Measurements from ENCODE around the gene BRD8.

The BRD8 gene

DNA sequence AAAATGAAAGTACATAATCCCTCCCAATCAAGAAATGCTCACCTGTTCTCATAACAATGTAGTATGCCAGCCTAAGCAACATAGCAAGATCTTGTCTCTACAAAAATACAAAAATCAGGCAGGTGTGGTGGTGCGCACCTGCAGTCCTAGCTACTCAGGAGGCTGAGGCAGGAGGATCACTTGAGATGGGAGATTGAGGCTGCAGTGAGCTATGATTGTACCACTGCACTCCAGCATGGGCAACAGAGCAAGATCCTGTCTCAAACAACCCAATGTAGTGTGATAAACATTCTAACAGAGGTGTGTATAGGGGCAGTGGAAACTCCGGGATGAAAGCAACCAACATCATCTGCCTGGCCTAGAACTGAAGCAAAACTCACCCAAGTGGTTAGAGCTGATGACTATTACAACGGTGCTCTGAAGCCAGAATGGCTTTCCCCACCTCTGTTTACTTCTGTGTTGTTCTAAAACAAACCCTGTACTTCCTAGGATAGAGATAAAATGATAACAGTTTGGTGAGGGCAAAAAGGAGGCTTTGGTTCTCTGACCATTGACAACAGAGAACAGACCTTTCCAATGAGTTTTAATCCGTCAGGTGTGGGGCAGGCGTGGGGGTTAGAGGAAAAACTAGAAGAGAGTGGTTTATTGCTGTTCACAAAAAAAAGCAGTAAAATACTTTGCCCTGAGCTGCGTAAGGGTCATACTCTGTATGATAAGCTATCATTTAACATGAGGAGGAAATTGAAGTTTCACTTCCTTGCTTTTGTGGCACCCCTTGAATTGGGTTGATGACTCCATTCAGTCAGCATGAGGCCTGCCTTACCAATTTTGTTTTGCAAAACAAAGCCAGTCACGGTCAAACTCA is 75.7 kb downstream of the BRD8 start:
- no peak for DNase-seq (ENCODE audit: low spot score)

DNA sequence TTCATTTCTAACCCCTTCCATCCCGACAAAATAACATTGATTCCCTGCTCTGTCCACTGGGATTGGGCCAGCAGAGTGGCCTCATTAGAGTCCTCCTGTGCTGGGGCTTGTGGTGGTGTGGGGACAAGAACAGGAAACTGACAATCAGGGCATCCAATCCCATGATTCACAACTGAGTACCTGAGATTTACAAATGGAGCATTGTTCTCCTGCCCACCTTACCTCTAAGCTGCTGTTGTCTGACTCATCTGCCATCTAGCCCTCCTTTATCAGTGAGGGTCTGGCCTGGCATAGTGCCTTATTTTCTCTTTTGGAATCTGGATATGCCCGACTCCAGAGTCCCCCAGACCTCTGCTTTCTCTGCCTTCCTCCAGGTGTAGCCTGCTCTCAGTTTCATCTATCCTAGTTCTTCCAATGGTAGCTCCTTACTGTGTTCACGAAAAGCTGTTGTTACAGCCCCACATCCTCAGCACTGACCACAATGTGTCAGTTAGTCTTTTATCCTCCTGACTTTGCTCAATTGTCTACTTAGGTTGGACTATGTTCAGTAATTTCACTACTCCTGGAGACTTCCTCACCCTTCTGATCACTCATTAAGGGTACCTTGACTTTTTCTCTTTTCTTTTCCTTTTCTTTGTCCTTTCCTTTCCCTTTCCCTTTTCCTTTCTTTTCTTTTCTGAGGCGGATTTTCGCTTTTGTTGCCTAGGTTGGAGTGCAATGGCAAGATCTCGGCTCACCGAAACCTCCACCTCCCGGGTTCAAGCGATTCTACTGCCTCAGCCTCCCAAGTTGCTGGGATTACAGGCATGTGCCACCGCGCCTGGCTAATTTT is 81.2 kb downstream of the BRD8 start:
- no peak for DNase-seq (ENCODE audit: low spot score)

DNA sequence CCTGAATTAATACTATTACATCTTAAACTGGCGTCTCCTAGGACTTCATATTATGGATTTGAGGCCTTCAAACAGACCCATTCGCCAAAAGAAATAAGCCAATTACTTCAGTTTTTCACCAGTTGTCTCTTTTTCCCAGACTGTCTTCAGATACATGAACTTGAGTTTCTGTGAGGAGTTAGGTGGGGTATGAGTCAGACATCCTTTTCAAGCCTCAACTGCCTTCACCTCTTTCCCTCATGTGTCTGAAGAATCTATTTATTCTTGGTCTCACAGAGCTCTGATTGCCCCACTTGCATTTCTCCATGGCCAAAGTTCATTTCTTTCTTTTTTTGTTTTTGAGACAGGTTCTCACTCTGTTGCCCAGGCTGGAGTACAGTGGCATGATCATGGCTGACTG is 82.1 kb downstream of the BRD8 start:
- no peak for DNase-seq (ENCODE audit: low spot score)

DNA sequence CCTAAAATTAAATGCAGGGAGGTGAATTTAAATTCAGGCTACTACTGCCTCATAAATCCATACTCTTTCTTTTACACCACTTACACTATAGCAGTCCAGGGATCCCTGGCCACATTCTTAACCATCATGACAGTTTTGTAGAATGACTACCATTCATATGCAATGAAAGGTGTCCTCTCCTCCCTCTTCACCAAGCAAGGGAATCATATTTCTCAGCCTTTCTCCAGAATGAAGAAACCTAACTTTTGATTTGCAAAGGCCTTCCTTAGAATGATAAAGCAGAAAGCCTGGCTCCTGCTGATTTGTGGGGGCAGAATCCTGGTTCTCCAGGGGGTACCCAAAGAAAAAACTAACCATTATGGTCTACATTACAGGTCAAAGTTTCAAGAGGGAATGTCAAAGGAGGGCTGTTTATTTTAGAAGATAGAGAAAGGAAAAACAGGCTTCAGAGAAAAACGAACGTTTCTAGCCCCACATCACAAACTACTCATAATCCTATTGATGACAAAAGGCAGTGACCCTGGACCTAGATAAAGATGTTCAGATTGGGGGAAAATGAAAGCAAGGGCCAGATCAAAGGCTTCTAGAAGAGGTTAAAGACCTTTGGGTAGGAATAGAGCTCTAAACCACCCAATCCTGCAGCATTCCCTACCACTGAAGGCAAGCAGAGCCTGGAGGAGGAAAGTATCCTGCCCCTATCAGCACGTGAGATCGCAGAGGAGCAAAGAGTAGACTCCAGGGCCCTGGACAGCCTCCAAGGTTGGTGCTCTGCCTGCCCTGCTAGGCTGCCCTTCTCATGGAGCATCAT is 83.1 kb downstream of the BRD8 start:
- no peak for DNase-seq (ENCODE audit: low spot score)

DNA sequence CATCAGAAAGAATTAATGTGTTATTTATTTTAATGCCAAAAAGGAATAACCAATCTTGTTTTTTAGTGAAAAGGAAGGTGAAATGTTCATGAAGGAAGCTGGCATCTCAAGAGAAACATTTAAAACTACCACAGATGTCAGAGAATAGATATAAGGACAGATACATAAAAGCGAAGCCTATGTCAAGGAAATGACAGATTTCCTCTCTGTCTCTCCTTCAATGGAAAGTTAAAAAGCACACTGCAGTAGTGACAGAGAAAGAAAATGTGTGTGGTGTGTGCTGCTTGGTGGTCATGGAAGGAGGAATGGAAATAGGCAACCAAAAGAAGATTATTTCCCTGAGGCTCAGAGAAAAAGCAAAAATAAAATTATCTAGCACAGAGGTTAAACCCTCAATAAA is 85.4 kb downstream of the BRD8 start:
- DNase-seq (ENCODE audit: low spot score) = no peak

DNA sequence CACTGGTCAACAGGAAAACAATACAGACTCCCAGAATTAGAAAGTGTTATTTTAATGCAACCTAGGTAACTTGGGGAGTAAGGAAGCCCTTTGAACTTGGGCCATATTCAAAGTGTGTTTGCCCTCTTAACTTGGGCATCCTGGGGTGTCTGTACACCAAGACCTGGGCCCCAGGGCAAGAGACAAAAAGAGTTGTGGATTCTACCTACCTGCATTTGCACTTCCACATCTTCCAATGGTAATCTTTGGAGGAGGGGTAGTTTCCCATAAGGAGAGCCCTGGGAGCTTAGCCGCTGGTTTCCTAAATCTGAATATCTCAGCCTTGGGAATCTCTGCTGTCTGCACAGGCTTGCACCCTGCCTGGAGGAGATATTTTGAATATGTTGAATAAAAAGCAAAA is 86.1 kb downstream of the BRD8 start:
- DNase-seq (ENCODE audit: low spot score) = no peak

DNA sequence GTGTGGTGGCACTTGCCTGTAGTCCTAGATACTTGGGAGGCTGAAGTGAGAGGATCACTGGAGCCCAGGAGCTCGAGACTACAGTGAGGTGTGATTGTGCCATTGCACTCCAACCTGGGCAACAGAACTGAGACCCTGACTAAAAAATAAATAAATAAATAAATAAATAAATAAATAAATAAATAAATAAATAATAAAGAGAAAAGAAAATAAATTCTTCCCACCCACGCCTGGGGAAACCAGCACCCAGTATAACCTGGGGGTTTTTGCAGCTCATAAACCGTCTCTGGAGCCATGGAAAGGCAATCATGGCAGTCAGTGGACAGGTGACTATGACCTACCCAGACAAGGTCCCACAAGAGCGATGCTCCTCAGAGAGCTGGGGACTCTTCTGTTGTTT is 86.7 kb downstream of the BRD8 start:
- no peak for DNase-seq (ENCODE audit: low spot score)

All from ecto neural progenitor cell (in vitro differentiated cells).